GM18526 (cell line): ENCODE results near the gene CSNK1G2.

Experiments
- POLR2A ChIP-seq: IDR thresholded peaks from 3 replicates; pipeline ENCODE4 v1.6.1; 2011; ENCODE audit not compliant: insufficient read length; ENCODE audit errors: extremely low read depth

Gene CSNK1G2

DNA sequence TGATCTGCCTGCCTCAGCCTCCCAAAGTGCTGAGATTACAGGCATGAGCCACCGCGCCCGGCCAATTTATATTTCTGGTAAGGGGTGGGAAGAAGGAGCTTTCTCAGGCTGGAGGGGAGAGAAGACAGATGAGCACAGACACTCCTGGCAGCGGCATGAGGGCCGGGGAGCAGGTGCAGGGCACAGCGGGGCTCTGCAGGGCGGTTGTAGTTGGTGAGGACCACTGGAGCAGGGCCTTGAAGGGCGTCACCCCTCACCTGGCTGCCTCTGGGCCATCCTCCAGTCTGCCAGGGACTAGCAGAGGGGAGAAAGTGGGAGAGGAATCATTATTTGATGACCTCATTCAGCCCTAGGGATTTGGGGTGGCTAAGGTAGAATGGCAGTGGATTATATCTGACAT is 8.6 kb upstream of the CSNK1G2 start:
- no peak for TF ChIP-seq POLR2A

DNA sequence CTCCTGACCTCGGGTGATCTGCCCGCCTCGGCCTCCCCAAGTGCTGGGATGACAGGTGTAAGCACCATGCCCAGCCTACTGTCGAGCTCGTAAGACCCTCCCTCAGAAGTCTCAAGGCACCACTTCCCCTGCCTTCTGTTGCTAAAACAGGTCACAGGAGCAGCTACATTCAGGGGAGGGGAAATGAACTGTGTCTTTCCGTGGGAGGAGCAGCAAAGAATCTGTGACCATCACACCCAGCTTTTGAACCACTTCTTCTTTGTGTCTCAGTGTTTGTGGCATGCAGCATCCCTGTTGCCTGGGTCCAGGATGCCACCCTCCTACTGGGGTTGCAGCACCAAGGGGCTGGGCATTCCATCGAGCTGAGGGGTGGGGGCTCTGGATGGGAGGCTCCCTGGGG is 7.7 kb upstream of the CSNK1G2 start:
- no peak for TF ChIP-seq POLR2A

DNA sequence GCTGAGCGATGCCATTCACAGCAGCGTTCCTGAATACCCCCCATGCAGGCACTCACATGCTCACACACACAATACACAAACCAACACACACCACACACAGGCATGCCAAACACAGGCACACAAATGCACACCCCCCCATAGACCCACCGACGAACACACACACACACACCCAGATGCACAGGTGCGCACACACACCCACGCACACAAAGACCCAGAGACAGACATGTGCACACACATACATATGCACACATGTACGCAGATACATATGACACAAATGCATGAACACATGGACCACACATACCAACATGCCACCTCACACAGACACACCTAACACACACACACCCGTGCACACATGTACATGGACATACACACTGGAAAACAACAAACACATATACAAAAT is 7.0 kb upstream of the CSNK1G2 start:
- no peak for TF ChIP-seq POLR2A

DNA sequence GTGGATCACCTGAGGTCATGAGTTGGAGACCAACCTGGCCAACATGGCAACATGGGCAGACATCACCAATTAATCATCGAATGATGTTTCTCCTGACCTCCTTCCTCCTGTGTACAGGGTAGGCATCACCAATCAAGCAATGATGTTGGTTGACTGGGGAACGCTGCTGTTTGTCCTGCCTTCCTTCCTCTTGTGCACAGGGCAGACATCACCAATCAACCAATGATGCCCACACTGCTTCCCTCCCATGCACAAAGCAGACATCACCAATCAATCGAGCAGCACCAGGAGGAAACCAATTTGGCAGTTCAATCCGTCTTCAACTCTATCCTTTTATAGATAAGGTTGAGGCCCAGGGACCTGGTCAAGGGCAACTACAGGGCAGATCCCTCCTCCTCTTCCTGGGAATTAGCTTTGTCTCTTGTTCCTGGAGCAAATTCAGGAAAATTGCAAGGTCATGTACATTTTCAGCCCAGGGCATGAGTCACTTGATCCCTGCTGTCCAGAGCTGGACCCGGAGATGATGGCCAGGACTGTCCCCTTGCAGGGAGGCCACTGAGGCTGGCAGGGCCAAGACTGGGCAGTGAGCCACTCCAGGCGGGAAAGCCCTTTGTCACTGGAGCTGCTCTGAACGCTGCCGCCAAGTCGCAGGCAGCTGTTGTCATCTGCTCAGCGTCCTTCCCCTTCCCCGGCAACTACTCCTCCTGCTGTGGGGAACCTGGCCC is 5.3 kb upstream of the CSNK1G2 start:
- TF ChIP-seq POLR2A = no peak

DNA sequence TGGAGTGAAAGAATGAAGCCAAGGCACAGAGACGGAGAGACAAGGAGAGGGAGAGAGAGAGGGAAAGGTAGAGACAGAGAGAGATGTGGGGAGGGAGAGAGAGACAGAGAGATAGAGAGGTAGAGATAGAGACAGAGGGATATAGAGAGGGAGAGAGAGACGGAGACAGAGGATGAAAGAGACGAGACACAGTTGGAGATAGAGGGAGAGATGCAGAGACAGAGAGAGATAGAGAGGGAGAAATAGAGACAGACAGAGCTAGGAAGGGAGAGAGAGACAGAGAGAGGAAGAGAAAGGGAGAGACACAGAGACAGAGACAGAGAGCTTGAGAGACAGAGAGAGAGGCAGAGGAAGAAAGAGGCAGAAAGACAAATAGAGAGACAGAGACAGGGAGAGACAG is 4.5 kb upstream of the CSNK1G2 start:
- no peak for TF ChIP-seq POLR2A

DNA sequence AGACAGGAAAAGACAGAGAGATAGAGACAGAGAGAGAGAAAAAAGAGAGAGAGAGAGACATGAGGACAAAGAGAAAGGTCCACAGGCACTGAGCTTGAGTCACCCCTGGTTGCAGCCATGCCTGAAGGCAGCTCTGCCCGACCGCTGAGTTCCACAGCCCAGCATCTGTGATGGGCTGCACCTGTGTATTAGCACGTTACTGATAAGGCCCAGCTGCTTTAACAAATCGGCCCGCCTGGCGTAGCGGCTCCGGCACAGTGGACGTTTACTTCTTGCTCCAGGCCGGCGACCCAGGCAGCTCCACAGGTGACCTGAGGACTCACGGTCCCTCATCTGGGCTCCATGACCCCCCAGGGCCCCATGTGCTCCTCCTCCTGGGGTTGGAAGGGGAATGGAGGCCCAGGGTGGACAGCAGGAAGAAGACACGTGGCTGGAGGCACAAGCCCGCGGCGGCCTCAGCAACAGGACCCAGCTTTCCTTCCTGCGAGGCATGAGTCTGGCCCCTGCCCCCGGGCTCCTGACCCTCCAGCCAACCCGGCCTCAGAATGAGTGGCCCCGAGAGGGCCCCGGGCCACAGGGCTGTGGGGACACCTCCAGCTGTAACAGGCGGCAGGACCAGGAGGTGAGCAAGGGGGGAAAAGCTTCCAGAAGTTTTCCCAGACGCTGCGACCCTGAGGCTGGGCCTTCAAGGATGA is 3.9 kb upstream of the CSNK1G2 start:
- no peak for TF ChIP-seq POLR2A

DNA sequence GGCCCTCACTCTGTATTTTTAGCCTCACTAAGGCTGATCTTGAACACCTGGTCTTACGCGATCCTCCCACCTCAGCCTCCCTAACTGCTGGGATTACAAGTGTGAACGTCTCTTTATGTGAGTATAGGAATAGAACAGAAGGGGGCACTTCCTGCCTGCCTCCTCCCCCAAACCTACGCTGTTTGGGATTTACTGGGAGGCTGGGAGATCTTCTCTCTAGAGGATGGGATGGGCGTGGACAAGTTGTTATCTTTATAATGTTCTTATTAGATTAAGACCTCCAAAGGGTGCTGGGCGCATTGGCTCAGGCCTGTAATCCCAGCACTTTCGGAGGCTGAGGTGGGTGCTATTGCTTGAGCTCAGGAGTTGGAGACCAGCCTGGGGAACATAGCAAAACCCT is 2.9 kb upstream of the CSNK1G2 start:
- TF ChIP-seq POLR2A = no peak

DNA sequence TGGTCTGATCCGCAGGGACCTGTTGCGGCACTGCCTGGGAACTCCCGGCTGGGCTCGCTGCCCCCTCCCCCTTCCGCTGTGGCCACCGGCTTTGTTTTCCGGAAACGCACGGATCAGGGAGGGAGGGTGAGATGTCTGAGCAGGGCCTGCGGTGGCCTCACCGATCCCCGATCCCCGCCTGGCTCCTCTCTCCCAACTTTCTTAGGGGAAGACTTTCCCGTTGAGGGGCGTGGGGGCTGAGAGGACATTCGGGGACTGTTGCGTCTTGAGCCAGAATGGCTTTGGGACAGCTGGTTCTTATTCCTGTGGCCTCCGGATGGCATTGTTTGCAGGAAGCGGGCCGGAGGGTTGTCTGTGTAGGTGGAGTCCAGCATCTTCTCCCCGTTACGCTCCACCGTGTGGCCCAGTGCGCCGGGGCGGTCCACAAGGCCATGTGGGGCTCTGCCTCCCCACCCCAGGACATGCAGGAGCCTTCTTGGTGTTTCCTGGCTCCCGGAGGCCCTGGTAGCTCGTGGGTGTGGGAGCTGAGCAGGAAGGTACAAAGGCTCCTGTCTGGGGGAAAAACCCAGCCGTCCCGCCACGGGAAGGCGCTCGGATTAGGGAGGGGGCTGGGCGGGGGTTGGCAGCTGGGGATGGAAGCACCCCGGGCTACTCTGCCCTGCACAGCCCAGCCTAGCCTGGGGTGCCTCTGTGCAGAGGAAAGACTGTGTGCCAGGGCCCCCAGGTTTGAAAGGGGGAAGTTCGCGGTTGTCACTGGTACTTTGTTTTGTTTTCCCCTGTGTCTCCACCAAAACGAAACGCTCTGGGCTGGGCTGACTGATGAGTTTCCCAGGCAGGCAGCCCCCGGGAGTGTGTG is 1.3 kb downstream of the CSNK1G2 start:
- peak; percentile 24 for TF ChIP-seq POLR2A

DNA sequence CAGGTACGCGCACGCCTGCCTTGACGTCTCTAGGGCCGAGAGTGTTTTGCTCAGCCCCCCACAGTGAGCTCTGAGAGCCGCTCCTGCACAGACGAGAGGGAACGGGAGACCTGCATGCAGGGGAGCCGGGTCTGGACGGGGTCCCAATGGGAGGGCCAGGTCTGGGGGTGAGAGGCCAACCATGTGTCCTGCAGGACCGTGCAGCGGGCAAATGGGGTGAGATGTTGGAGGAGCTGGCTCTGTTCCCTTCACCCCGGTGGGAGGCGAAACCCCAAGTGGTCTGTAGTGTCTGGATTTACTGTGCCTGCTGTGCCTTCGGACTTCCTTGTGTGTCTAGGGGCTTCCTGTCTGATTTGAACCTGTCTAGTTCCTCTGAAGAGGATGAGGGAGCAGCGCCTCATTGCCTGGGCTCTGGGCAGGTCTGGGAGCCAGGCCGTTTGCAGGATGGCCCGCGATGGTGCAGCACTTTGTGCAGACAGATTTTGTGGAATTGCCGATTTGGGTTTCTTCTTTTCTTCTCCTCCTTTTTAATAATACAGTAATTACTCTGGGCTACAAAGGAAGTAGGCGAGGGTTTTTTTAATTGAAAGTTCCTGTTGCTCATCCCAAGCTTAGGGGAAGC is 2.1 kb downstream of the CSNK1G2 start:
- no peak for TF ChIP-seq POLR2A

DNA sequence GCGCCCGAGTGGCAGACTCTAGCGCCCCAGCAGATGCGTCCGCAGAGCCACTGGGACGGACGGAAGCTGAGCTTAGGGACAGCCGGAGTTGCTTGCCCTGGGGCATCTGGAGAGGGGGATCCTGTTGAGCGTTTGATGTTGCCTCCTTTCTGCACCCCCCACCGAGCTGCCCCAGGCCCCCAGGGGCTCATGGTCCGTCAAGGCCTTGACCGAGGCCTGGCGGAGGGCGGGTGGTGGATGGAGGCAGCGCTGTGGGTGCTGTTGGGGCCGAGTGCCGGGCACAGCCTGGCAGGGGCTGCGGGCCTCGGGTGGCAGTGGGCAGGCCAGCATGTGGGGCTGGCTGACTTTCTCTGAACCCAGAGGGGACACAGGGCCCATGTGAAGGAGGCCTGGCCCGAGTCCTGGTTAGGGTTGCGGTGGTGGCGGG is 2.7 kb downstream of the CSNK1G2 start:
- TF ChIP-seq POLR2A = no peak

DNA sequence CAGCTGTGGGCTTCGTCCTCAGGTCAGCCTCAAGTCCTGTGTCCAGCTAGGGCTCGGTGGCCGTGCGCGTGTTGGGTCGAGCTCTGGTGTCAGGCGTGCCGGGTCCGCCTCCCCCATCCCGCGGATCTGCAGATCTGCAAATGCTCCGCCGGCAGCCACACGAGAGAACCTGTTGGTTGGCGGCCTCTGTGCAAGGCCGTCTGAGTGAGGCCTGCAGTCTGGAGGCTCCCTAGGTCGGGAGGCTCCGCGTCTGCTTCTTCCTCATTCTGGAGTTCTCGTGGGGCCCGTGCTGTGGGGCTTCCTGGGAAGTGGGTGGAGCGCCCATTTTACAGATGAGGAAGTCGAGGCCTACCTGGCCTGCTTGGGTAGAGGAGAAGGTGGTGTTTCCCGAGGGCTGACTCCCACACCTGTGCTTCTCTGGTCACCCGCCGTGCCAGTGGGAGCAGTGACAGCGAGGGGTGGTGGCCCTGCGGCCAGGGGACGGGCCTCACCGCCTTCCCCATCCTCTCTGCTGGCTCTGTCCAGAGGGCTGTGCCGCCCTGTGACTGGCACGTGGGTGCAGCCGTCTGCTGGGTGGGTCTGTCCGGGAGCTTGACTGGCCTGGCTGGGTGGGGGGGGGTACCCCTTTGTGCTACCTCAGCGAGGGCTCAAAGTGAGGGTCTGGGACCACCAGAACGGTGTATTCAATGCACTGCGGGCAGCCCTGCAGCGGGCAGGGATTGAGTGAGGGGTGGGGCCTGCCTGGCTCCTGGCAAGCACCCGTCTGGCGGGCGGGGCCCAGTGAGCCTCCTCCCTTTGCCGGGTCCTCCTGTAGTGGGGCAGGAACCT is 3.3 kb downstream of the CSNK1G2 start:
- TF ChIP-seq POLR2A = no peak

DNA sequence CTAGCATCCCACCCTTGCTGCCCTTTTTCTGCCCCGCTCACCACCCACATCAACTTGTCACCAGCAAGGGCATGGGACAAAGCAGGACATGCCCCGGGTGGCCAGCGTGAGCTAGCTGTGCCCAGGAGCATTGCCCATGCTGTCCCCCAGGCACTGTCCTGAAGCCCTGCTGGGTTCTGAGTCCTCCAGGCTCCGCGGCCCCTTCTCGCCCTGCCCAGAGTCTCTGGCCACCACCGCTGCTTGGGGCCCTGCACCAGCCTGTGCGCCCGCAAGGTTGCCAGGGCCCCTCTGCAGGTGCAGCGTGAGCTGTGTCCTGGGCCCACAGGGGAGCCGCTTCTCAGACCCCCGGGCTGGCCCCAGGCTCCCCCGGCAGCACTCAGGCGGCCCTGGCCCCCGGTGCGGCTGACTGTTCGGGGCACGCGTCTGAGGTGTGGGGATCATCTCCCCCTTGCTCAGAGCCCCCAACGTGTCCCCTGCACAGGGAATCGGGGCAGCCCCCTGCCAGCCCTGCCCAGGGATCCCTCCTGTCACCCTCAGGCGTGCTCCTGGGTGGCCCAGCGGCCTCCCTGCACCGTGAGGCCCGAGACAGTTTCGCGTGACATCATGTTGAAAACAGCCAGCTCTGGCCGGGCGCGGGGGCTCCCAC is 4.1 kb downstream of the CSNK1G2 start:
- no peak for TF ChIP-seq POLR2A

DNA sequence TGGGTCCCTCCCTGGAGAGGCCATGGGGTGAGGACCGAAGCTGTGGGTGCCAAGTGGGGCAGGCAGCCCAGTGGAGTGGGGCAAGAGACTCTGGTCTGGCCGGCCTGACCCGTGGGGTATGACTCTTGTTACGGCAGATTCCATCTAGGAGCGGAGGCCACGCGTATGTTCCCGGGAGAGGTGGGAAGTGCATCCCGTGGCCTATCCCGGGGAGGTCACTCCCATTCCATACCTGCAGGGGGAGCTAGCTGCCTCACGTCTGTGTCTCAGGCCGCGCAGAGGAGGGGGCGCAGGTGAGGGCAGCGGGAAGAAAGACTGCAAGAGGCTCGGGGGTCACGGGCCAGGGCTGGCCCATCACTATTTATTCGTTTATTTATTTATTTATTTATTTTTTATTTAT is 4.9 kb downstream of the CSNK1G2 start:
- no peak for TF ChIP-seq POLR2A

DNA sequence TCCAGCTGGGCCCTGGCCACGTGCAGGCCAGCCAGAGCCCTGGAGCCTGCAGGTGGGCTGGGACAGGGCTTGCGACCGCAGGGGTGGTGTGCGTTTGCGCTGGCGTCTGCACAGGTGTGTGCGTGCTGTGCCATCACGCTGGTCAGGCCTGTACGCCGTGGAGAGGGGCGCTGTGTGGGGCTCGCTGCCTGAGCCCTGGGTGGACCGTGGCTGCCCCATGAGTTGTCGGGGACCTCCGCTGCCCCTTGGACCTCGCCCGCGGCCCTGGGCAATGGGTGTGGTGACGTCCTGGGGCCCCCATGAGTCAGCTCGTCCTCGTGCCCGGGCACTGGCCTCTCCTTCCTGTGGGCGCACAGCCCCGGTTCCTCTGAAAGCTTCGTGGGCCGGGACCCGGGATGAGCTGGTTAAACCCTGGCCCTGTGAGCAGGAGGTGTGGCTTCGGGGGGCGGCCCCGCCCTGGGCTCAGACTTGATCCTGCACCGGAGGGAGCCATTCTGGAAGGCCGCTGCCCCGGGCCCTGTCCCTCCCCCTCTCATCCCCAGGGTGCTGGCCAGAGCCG is 6.8 kb downstream of the CSNK1G2 start:
- TF ChIP-seq POLR2A = no peak
